Epithelial cell of proximal tubule (primary cell): ENCODE measurements around the gene L3MBTL4. TPM values are rescaled to one million over a fixed set of nuclear protein-coding genes. Genes with fewer than 3 reads are reported as not detected.

ENCODE experiments used
- DNase-seq: peaks from one replicate; pipeline ENCODE4 v3.0.0-alpha.2; 2011; ENCODE audit warnings: low read depth
- H3K4me3 ChIP-seq: 2 replicates; pipeline ENCODE4 v1.5.1; 2011; ENCODE audit warnings: low read depth, mild to moderate bottlenecking, low read length
- total RNA-seq: library from RNA; depleted of rRNA; stranded (reverse); fragments of >200 nt; gene quantifications from 2 replicates; pipeline ENCODE4 v1.2.3, GENCODE V29; 2015
- TF ChIP-seq, protein P1 (sequence below): conservative IDR thresholded peaks from 2 replicates; pipeline ENCODE4 v1.5.1; 2012; ENCODE audit warnings: low read depth, mild to moderate bottlenecking, low read length

The L3MBTL4 gene
- total RNA-seq = 0.65 and 4.0 TPM in 2 replicates

DNA sequence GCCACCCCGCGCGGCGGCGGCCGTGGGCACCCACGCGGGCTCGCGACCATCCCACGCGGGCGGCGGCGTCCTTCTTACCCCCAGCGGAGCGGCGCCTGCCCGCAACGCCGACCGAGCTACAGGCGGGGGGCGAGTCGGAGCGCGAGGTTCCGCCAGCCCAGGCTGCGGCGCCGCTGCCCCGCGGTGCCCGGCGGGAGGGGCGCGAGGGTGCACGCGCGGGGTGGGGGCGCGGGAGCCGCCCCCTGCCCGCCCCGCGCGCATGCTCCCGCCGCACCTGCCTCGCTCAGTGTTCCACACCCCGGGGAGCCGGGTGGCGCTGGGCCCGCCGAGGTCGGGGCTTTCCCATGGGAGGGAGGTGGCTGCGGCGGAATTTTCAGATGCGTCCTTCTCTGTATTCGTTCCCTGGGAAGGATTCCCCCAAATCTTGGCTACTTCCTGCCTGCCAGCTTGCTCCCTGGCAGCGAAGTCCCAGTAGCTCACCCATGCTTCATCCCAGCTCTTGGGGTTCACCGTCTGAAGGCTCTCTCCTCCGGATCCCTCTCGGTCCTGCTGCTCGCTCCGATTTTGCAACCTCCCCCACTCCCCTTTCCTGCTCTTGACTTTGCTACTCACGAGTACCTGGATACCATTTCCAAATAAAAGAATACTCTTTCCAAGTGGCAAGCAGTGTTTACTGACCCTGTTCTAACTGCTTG, at the start of gene L3MBTL4:
L3MBTL4 (minus strand) TSS at position 189 of the 695 bp plus-strand sequence. CDS start 103,286 bp downstream, outside the sequence.
- TF ChIP-seq, protein P1, sequence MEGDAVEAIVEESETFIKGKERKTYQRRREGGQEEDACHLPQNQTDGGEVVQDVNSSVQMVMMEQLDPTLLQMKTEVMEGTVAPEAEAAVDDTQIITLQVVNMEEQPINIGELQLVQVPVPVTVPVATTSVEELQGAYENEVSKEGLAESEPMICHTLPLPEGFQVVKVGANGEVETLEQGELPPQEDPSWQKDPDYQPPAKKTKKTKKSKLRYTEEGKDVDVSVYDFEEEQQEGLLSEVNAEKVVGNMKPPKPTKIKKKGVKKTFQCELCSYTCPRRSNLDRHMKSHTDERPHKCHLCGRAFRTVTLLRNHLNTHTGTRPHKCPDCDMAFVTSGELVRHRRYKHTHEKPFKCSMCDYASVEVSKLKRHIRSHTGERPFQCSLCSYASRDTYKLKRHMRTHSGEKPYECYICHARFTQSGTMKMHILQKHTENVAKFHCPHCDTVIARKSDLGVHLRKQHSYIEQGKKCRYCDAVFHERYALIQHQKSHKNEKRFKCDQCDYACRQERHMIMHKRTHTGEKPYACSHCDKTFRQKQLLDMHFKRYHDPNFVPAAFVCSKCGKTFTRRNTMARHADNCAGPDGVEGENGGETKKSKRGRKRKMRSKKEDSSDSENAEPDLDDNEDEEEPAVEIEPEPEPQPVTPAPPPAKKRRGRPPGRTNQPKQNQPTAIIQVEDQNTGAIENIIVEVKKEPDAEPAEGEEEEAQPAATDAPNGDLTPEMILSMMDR = no peak
- DNase-seq = no peak
- H3K4me3 ChIP-seq = peak within 1 kb of the TSS; percentile 78

DNA sequence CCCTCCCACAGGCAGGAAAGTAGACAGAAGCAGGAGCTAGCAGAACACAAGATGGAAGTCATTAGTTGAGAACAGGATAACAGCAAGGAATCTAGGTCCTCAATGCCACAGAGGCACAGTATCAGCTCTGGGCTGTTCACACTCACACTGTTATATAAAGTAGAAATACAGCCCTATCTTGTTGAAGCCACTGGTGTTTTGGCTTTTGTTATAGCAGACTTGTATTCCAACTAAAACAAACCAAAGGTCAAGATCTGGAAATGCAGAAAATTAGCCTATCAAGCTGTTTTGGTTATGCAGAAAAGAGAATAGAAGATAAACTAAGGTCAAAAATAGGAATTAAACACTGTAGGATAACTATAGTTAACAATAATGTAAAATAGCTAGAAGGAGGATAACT, 37.5 kb upstream of the L3MBTL4 start:
- H3K4me3 ChIP-seq = no peak overlapping the region
- no peak for DNase-seq
- TF ChIP-seq, protein P1 = no peak

DNA sequence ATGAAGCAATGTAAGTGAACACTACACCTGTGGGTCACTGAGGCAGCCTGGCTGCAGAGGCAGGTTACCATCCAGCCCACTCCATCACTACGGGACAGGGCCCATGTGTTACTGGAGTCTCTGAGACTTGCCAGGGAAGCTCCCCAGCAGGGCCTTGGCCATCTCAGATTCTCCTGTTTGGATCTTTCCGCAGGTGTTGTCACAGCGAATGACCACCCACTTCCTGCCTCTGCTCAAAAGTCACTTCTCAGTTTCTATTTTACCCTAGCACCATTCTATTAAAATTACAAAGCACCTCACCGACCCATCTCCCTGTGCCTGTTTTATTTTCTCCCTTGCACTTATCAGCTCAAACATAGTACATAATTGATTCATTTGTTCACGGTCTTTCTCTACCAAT, 34.5 kb upstream of the L3MBTL4 start:
- DNase-seq = no peak
- TF ChIP-seq, protein P1 = no peak
- no peak overlapping the region for H3K4me3 ChIP-seq

DNA sequence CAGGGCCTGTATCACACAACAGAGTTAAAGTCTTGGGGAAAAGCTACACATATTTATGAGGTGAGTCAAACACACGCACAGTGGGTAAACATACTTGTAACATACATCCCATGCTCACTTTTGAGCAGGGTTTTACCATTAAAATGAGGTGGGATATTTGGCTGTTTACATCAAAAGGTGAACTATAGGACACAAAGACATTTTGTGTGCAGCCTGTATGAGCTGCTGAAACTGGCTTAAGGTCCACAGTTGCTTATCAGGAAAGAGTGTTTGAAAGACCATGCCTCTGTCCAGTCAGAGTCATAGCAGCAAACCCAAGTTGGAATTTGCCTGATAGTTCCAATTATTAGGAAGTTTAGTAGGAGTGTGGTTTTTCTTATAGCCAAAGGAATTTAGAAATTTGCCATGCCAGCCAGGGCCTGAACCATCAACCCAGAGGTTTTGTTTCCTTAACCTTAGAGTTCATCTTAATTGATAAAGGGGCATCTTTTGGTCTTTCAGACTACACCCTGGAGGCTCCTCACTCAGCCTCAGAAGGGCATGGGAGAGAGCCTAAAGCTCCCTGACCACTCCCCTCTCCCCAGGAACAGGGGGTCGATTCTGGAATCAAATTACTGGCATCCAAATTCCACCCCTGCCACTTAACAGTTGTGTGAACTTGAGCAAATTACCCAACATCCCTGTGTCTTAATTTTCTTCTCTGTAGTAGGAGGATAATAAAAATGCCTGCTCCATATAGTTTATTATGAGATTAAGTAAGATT, 29.9 kb upstream of the L3MBTL4 start:
- TF ChIP-seq, protein P1 = no peak
- DNase-seq = no peak
- H3K4me3 ChIP-seq = no peak overlapping the region

DNA sequence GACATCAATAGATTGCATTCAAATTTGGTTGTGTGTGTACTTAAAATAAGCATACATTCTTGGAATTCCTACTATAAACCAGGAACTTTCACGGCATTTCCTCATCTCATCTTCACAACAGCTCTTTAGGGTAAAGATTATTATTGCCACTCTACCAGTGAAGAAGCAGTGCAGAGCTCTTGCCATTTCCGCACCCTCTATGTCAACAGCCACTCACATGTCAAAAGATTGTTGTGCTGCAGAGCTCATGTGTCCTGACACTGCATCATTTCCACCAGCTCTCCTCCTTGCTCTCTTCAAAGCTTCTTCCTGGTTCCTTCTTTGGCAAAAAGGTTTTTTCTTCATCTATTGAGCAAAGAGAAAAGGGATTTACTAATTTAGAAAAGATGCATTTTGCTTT, 26.5 kb upstream of the L3MBTL4 start:
- TF ChIP-seq, protein P1 = no peak

DNA sequence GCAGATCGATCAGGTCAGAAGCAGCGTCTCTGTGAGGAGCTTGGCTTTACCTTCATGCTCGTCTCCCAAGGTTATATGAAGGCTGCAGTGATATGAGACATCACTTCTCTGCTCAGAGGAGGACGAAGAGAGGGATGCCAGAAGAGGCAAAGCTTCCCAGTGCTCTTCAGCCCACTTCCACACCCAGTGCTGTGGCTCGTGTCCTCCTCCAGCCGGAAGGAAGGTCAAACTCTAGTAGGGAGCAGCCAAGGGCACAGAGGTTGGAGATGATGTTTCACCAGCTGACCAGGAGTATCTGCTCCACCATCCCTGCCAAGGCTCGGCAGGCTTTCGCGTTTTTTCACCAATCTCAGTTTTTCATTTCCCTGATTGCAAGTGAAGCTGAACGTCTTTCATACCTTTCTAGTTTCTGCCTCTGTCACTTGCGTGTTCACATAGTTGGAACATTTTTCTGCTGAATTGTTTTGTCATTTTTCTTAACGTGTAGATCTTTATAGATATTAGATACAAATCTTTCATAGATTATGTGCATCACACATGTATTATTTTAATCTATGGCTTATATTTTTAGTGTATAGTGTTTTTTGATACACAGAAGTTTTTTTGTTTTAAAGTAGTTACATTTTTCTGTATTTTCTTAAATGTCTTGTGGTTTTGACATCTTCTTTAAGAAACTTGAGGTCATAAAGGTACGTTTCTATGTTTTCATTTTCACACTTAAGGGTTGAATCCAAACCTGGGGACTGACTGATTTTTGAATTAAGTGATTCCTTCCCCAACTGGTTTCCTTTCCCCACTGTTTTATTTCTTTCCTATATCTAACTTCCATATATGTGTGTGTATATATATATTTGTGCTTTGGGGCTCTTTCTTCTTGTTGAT, 23.5 kb upstream of the L3MBTL4 start:
- no peak for DNase-seq
- TF ChIP-seq, protein P1 = no peak
- no peak overlapping the region for H3K4me3 ChIP-seq

More for the DNA sequence above, 26.5 kb upstream of the L3MBTL4 start:
- DNase-seq = no peak
- H3K4me3 ChIP-seq = no peak overlapping the region
